Measurements from ENCODE around the gene ARPC5L. TPM values are rescaled to one million over a fixed set of nuclear protein-coding genes. Genes with fewer than 3 reads are reported as not detected.

The ARPC5L gene
- total RNA-seq, 4 donors from 2014 or later, result 34.8 to 45.5 (median 42.3) TPM

DNA sequence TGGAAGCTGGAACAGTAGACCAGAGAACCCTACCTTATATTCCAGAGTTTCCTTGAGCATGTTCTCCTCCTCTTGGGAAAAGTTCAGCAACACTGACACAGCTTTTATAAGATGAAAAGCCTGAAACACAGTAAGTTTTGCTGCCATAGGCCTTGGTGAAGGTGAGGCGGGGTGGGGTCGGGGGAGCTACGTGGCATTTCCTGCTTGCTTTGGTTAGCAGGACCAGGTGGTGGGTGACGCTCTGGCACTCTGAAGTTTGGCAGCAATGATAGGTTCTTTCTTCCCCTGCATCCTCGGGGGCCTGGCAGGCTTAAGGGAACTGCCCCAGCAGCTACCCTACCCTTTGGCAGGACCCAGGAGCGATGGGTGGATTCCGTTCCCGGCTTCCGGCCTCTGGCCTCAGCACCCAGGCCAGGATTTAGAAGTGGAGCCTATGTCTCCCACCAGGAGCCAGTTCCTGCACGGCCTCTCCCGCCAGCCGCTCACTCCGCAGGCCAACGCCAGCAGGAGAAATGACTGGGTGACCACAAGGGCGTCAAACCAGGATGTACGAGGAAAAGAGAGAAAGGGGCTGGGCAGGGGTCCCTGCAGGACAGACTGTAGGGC, 19.3 kb downstream of the ARPC5L start:
- WGBS, 2 donors, result 93 to 95% methylated on average over 12 to 16 of the region's 16 CpGs
- intact Hi-C loops (cut with DNase I; ENCODE audit: low total_unique reads), result no loop called here
- H3K4me3 ChIP-seq (ENCODE audit: low read depth, poor library complexity, severe bottlenecking), result no peak overlapping the region
- no peak for TF ChIP-seq POLR2A (IDR thresholded peaks at IDR 0.05)
- TF ChIP-seq, protein P1, sequence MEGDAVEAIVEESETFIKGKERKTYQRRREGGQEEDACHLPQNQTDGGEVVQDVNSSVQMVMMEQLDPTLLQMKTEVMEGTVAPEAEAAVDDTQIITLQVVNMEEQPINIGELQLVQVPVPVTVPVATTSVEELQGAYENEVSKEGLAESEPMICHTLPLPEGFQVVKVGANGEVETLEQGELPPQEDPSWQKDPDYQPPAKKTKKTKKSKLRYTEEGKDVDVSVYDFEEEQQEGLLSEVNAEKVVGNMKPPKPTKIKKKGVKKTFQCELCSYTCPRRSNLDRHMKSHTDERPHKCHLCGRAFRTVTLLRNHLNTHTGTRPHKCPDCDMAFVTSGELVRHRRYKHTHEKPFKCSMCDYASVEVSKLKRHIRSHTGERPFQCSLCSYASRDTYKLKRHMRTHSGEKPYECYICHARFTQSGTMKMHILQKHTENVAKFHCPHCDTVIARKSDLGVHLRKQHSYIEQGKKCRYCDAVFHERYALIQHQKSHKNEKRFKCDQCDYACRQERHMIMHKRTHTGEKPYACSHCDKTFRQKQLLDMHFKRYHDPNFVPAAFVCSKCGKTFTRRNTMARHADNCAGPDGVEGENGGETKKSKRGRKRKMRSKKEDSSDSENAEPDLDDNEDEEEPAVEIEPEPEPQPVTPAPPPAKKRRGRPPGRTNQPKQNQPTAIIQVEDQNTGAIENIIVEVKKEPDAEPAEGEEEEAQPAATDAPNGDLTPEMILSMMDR (IDR thresholded peaks at IDR 0.05), result no peak
- no peak for DNase-seq (ENCODE audit: low spot score in 2 of 2)

DNA sequence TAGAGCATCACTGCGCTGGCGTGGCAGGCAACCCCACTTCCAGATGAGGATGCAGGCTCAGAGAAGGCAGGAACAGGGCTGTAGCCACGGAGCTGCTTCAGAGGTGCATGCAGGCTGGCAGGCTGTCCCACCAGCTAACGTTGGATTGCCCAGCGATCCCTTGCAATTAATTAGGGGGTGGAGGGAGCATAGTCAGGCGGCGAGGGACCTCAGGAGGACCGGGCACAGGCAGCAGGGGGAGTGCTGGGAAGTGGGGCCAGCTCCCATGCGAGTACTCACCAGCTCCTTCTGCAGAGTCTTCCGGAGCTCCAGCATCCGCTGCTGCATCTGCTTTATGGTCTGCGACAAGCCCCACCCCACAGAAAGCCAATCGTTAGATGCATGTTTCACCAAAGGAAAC, 20.3 kb downstream of the ARPC5L start:
- intact Hi-C loops (cut with DNase I; ENCODE audit: low total_unique reads), result no loop called here
- WGBS, 2 donors, result 71 to 82% methylated on average over 9 to 13 of the region's 13 CpGs
- DNase-seq (ENCODE audit: low spot score in 2 of 2), result no peak
- H3K4me3 ChIP-seq (ENCODE audit: low read depth, poor library complexity, severe bottlenecking), result no peak overlapping the region
- no peak for TF ChIP-seq POLR2A (IDR thresholded peaks at IDR 0.05)
- TF ChIP-seq, protein P1 (IDR thresholded peaks at IDR 0.05), result no peak

DNA sequence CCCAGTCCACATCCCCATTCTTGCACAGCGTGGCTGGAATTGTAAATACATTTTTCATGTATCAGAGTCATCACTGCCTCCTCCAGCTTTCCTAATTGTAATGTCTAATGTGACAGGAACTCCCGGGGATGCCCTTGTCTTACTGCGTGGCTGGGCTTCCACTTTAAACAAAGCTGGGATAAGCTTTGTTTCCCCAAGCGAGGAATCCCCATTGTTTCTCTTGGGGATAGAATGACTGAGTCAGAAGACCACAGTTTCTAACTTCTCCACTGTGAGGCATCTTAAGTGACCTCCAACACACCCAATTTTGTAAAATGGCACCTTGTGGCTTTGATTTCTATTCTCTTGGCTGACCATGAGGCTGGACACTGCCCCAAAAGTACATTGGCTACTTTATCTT, 22.4 kb downstream of the ARPC5L start:
- no peak for DNase-seq (ENCODE audit: low spot score in 2 of 2)
- 76 to 88% methylated on average over 4 of the region's 4 CpGs for WGBS, 2 donors
- intact Hi-C loops (cut with DNase I; ENCODE audit: low total_unique reads), result no loop called here
- H3K4me3 ChIP-seq (ENCODE audit: low read depth, poor library complexity, severe bottlenecking), result no peak overlapping the region
- no peak for TF ChIP-seq POLR2A (IDR thresholded peaks at IDR 0.05)
- TF ChIP-seq, protein P1 (IDR thresholded peaks at IDR 0.05), result no peak

DNA sequence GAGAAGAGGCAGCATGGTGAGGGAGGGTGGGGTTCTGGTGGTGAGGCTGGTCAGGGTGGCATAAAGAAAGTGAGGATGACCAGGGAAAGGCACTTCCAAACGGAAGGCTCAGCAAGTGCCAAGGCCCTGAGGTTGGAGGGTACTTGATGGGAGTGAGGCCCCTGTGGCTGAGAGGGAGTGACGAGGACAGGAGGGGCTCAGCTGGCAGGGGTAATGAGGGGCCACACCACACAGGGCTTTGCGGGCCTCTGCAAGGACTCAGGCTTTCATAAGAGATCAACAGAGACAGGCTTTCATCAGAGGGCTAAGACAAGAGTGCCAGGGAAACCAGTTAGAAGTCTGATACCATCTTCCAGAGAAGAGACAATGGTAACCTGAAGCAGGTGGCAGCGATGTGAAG, 23.6 kb downstream of the ARPC5L start:
- no peak for TF ChIP-seq POLR2A (IDR thresholded peaks at IDR 0.05)
- TF ChIP-seq, protein P1 (IDR thresholded peaks at IDR 0.05), result no peak
- WGBS, 2 donors, result 93 to 99% methylated on average over 4 of the region's 4 CpGs
- no peak for DNase-seq (ENCODE audit: low spot score in 2 of 2)
- intact Hi-C loops (cut with DNase I; ENCODE audit: low total_unique reads), result no loop called here
- no peak overlapping the region for H3K4me3 ChIP-seq (ENCODE audit: low read depth, poor library complexity, severe bottlenecking)

DNA sequence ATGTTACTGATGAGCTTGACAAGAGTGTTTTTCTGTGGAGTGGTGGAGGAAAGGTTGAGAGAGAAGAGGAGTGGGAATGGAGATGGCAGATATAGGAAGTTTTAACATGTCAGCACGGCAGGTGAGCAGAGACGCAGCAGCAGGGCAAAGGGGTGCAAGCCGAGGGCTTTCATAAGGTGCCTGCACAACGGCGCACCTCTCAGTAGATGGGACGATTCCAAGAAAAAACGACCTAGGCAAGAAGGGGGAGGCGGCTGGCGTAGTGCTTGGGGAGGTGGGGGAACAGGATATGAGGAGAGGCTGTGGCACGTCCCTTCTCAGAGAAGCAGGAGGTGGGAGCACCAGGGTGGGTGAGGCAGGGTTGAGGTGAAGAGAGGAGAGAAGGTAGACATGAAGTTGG, 24.5 kb downstream of the ARPC5L start:
- WGBS, 2 donors, result 87 to 88% methylated on average over 10 of the region's 10 CpGs
- no peak for TF ChIP-seq POLR2A (IDR thresholded peaks at IDR 0.05)
- TF ChIP-seq, protein P1 (IDR thresholded peaks at IDR 0.05), result no peak
- no peak overlapping the region for H3K4me3 ChIP-seq (ENCODE audit: low read depth, poor library complexity, severe bottlenecking)
- no peak for DNase-seq (ENCODE audit: low spot score in 2 of 2)
- intact Hi-C loops (cut with DNase I; ENCODE audit: low total_unique reads), result no loop called here
